IMR-90 (cell line): ENCODE data around the gene RGS3. TPM values are rescaled to one million over a fixed set of nuclear protein-coding genes. Genes with fewer than 3 reads are reported as not detected.

Source experiments
- ATAC-seq: fragments of 200-7000 bp; cut with Tn5 transposase; 2 replicates; pipeline ENCODE4 v1.9.1; 2020; ENCODE audit warnings: low read depth, mild to moderate bottlenecking, moderate library complexity
- BruUV-seq: library from RNA; stranded (reverse); fragments of 400-500 nt; replicated peaks from 2 replicates; lab custom pipeline; 2021; lab: Mats Ljungman, UMichigan
- CTCF ChIA-PET: fragments of 300-600 bp; formaldehyde crosslinking; extraction: SDS; loops from one replicate; lab custom pipeline; 2021; ENCODE audit warnings: antibody characterized with exemption; lab: Yijun Ruan, JAX
- POLR2A ChIA-PET: fragments of 300-600 bp; sonication (Branson Sonifier 250); formaldehyde crosslinking; loops from one replicate; lab custom pipeline; 2022; ENCODE audit warnings: antibody characterized with exemption; ENCODE audit not compliant: unreplicated experiment; lab: Charles Lee
- DNase-seq: peaks from one replicate; pipeline ENCODE4 v3.0.0; 2013
- H2AFZ ChIP-seq: replicated peaks from 2 replicates; pipeline ENCODE3; 2013; ENCODE audit warnings: low read length, mild to moderate bottlenecking; ENCODE audit not compliant: poor library complexity
- H2AK5ac ChIP-seq: 2 replicates; pipeline ENCODE4 v1.6.1; 2013; ENCODE audit warnings: low read depth, low read length, inconsistent platforms
- H2AK9ac ChIP-seq: replicated peaks from 2 replicates; pipeline ENCODE3; 2013; ENCODE audit warnings: mild to moderate bottlenecking, low read depth, low read length, moderate library complexity; ENCODE audit not compliant: poor library complexity
- H2BK120ac ChIP-seq: 2 replicates; pipeline ENCODE4 v1.6.1; 2013; ENCODE audit warnings: low read depth, low read length, inconsistent platforms
- H2BK15ac ChIP-seq: 3 replicates; pipeline ENCODE4 v1.6.1; 2013; ENCODE audit warnings: low read depth, low read length, inconsistent platforms
- H2BK20ac ChIP-seq: 2 replicates; pipeline ENCODE4 v1.6.1; 2013; ENCODE audit warnings: low read depth, mild to moderate bottlenecking, inconsistent platforms, low read length, moderate library complexity
- H2BK5ac ChIP-seq: 2 replicates; pipeline ENCODE4 v1.6.1; 2013; ENCODE audit warnings: mild to moderate bottlenecking, low read depth, low read length, inconsistent platforms; ENCODE audit not compliant: poor library complexity, severe bottlenecking
- H3K14ac ChIP-seq: replicated peaks from 2 replicates; pipeline ENCODE4 v1.6.1; 2013; ENCODE audit warnings: low read depth, low read length, inconsistent platforms
- H3K18ac ChIP-seq: 2 replicates; pipeline ENCODE4 v1.6.1; 2013; ENCODE audit warnings: low read depth, low read length, control low read depth
- H3K23ac ChIP-seq: 2 replicates; pipeline ENCODE4 v1.6.1; 2013; ENCODE audit warnings: low read depth, low read length, inconsistent platforms
- H3K27ac ChIP-seq: 2 replicates; pipeline ENCODE4 v1.5.1; 2013; ENCODE audit warnings: mild to moderate bottlenecking, control low read depth, low read length; ENCODE audit not compliant: insufficient read depth
- H3K27me3 ChIP-seq: 2 replicates; pipeline ENCODE4 v1.6.1; 2013; ENCODE audit warnings: low read length; ENCODE audit not compliant: control insufficient read depth, insufficient read depth
- H3K36me3 ChIP-seq: 2 replicates; pipeline ENCODE4 v1.6.1; 2013; ENCODE audit warnings: low read length, mixed read lengths; ENCODE audit not compliant: control insufficient read depth, insufficient read depth
- H3K4ac ChIP-seq: 2 replicates; pipeline ENCODE4 v1.6.1; 2013; ENCODE audit warnings: low read depth, low read length, inconsistent platforms
- H3K4me1 ChIP-seq: 2 replicates; pipeline ENCODE4 v1.6.1; 2013; ENCODE audit warnings: low read length, mixed read lengths; ENCODE audit not compliant: control insufficient read depth, insufficient read depth
- H3K4me2 ChIP-seq: 2 replicates; pipeline ENCODE4 v1.6.1; 2013; ENCODE audit warnings: low read depth, mild to moderate bottlenecking, control low read depth, low read length, moderate library complexity
- H3K4me3 ChIP-seq: 2 replicates; pipeline ENCODE4 v1.5.1; 2013; ENCODE audit warnings: low read depth, mild to moderate bottlenecking, control low read depth, low read length, moderate library complexity; ENCODE audit not compliant: insufficient read depth
- H3K56ac ChIP-seq: 2 replicates; pipeline ENCODE4 v1.6.1; 2013; ENCODE audit warnings: low read length, inconsistent platforms; ENCODE audit not compliant: insufficient read depth; ENCODE audit errors: extremely low read depth
- H3K79me1 ChIP-seq, 2 experiments: 2 replicates each; pipeline ENCODE4 v1.6.1; 2013; ENCODE audit warnings: low read length in 2 of 2, inconsistent platforms in 1 of 2, low read depth in 1 of 2
- H3K9ac ChIP-seq: 2 replicates; pipeline ENCODE4 v1.6.1; 2013; ENCODE audit warnings: low read depth, low read length, control low read depth
- H3K9me1 ChIP-seq: 2 replicates; pipeline ENCODE4 v1.6.1; 2013; ENCODE audit warnings: low read length, inconsistent platforms; ENCODE audit not compliant: insufficient read depth
- H3K9me3 ChIP-seq: 2 replicates; pipeline ENCODE4 v1.6.1; 2013; ENCODE audit warnings: low read length; ENCODE audit not compliant: control insufficient read depth, insufficient read depth
- H4K20me1 ChIP-seq: 2 replicates; pipeline ENCODE4 v1.6.1; 2013; ENCODE audit warnings: low read length, inconsistent platforms; ENCODE audit not compliant: insufficient read depth
- H4K5ac ChIP-seq: 2 replicates; pipeline ENCODE4 v1.6.1; 2013; ENCODE audit warnings: mild to moderate bottlenecking, low read depth, low read length, control low read depth
- H4K8ac ChIP-seq, 2 experiments: 2 replicates each; pipeline ENCODE4 v1.6.1; 2013; ENCODE audit warnings: low read depth in 2 of 2, low read length in 2 of 2, control low read depth in 1 of 2, inconsistent platforms in 1 of 2
- H4K91ac ChIP-seq: 2 replicates; pipeline ENCODE4 v1.6.1; 2013; ENCODE audit warnings: low read depth, low read length, inconsistent platforms; ENCODE audit not compliant: insufficient read depth
- BHLHE40 ChIP-seq: fragments of 150-350 bp; IDR thresholded peaks from 2 replicates; pipeline ENCODE4 v1.6.1; 2016; ENCODE audit warnings: mild to moderate bottlenecking, low read depth, low read length
- CEBPB ChIP-seq: IDR thresholded peaks from 2 replicates; pipeline ENCODE4 v1.6.1; 2012; ENCODE audit warnings: low read depth, low read length, improper control_type of control experiment
- CHD1 ChIP-seq: IDR thresholded peaks from 2 replicates; pipeline ENCODE4 v1.6.1; 2012; ENCODE audit warnings: low read depth, low read length, improper control_type of control experiment
- FOS ChIP-seq: fragments of 150-350 bp; IDR thresholded peaks from 2 replicates; pipeline ENCODE4 v1.6.1; 2016; ENCODE audit warnings: low read depth, low read length
- MAFK ChIP-seq: IDR thresholded peaks from 2 replicates; pipeline ENCODE4 v1.6.1; 2012; ENCODE audit warnings: low read depth, low read length, improper control_type of control experiment
- MAZ ChIP-seq: IDR thresholded peaks from 2 replicates; pipeline ENCODE4 v1.6.1; 2012; ENCODE audit warnings: low read depth, mild to moderate bottlenecking, low read length, improper control_type of control experiment, moderate library complexity, borderline replicate concordance
- MXI1 ChIP-seq: IDR thresholded peaks from 2 replicates; pipeline ENCODE4 v1.6.1; 2012; ENCODE audit warnings: low read depth, mild to moderate bottlenecking, low read length, moderate library complexity, borderline replicate concordance
- NFE2L2 ChIP-seq: fragments of 150-350 bp; IDR thresholded peaks from 2 replicates; pipeline ENCODE4 v1.6.1; 2016; ENCODE audit warnings: low read depth, mild to moderate bottlenecking, low read length
- RAD21 ChIP-seq: IDR thresholded peaks from 2 replicates; pipeline ENCODE4 v1.6.1; 2012; ENCODE audit warnings: low read length, improper control_type of control experiment
- RCOR1 ChIP-seq: IDR thresholded peaks from 2 replicates; pipeline ENCODE4 v1.6.1; 2012; ENCODE audit warnings: mild to moderate bottlenecking, low read length, improper control_type of control experiment; ENCODE audit not compliant: insufficient replicate concordance
- RFX5 ChIP-seq: IDR thresholded peaks from 2 replicates; pipeline ENCODE4 v1.8.0; 2012; ENCODE audit warnings: low read depth, mild to moderate bottlenecking, low read length, moderate library complexity
- SMC3 ChIP-seq: fragments of 150-350 bp; IDR thresholded peaks from 2 replicates; pipeline ENCODE4 v1.6.1; 2016; ENCODE audit warnings: low read depth, mild to moderate bottlenecking, antibody characterized with exemption, low read length, moderate library complexity
- WGBS, 2 experiments: methylation state at CpG; one replicate each; pipeline versions ENCODE4 v1.1.5 to v1.1.7; 2013; ENCODE audit warnings: missing lambda C conversion rate in 2 of 2; ENCODE audit not compliant: insufficient read length in 1 of 2; ENCODE audit errors: extremely low coverage in 2 of 2; 5-methylcytosine and 5-hydroxymethylcytosine counted together
- dilution Hi-C: fragments of 300-500 bp; cut with HindIII; formaldehyde crosslinking; loops from one replicate; pipeline ENCODE4 v1.14.3; 2018; ENCODE audit warnings: low sequenced_read_pairs; ENCODE audit not compliant: unreplicated experiment
- in situ Hi-C: fragments of 300-500 bp; cut with MboI; formaldehyde crosslinking; loops from 3 replicates; pipeline ENCODE4 v1.14.3; 2019; ENCODE audit warnings: low sequenced_read_pairs, inconsistent platforms, mixed read lengths
- intact Hi-C: fragments of 100-400 bp; cut with micrococcal nuclease; formaldehyde crosslinking; loops from 2 replicates; pipeline ENCODE4 v1.10.0; 2022
- polyA plus RNA-seq, 3 experiments: library from polyadenylated mRNA; depleted of rRNA; stranded (reverse); fragments of >200 nt; gene quantifications; 2 replicates each; pipeline ENCODE4 v1.2.3, GENCODE V29; 2012; ENCODE audit warnings: low replicate concordance in 1 of 3
- total RNA-seq: library from RNA; depleted of rRNA; stranded (reverse); fragments of >200 nt; gene quantifications from 2 replicates; pipeline ENCODE4 v1.2.3, GENCODE V29; 2012
- TF ChIP-seq, protein P1 (sequence below): fragments of 150-350 bp; IDR thresholded peaks from 2 replicates; pipeline ENCODE4 v1.6.1; 2016; ENCODE audit warnings: low read depth, mild to moderate bottlenecking, low read length, moderate library complexity, borderline replicate concordance
- TF ChIP-seq, protein P2 (sequence below): fragments of 150-350 bp; IDR thresholded peaks from 2 replicates; pipeline ENCODE4 v1.6.1; 2017; ENCODE audit warnings: mild to moderate bottlenecking, antibody characterized with exemption, low read length, low read depth
- TF ChIP-seq, protein P3 (sequence below): conservative IDR thresholded peaks from 2 replicates; pipeline ENCODE4 v1.5.1; 2012; ENCODE audit warnings: mild to moderate bottlenecking, low read depth, low read length, improper control_type of control experiment

RGS3 gene
- total and polyA plus RNA-seq, 2 of the 4 experiments (the other 2 are of a cell fraction): 51.8 to 65.6 TPM

DNA sequence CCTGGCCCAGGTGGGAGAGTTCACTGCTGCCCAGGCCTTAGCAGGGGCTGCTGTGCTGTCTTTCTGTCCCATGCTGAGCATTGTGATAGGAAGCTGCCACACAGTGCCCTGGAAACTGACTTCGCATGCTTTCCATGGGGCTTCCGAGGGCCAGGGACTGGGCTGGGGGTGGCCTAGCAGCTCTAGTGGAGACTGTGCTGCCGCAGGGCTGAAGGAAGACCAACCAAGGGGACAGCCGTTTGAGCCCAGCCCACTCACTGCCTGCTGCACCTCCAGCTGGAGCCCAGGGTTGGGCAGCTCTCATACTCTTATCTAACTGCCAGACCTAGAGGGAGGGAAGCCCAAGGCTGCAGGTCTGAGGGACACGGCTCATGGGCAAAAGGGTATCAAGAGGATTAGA lies 79.2 kb downstream of the RGS3 start:
- no peak overlapping the region for H2BK15ac ChIP-seq
- CTCF ChIA-PET: no interaction called here
- no peak overlapping the region for H3K9ac ChIP-seq
- no peak overlapping the region for H2BK120ac ChIP-seq
- no peak overlapping the region for H3K23ac ChIP-seq
- H3K4ac ChIP-seq: no peak overlapping the region
- no peak for DNase-seq
- H2AFZ ChIP-seq: no peak overlapping the region
- no peaks in the 10 kb centered on the region for H3K36me3 ChIP-seq
- intact Hi-C loops: no loop called here
- dilution Hi-C loops: no loop called here
- H3K9me1 ChIP-seq: no peaks in the 10 kb centered on the region
- no peak overlapping the region for H4K8ac ChIP-seq
- no peak overlapping the region for H3K14ac ChIP-seq
- no peak overlapping the region for H2AK5ac ChIP-seq
- H3K27me3 ChIP-seq: no peaks in the 10 kb centered on the region; the same call in 1 of the 2 replicates
- TF ChIP-seq MAFK: no peak
- TF ChIP-seq CEBPB: no peak
- TF ChIP-seq MXI1: no peak
- no peak for TF ChIP-seq NFE2L2
- TF ChIP-seq, protein P1, sequence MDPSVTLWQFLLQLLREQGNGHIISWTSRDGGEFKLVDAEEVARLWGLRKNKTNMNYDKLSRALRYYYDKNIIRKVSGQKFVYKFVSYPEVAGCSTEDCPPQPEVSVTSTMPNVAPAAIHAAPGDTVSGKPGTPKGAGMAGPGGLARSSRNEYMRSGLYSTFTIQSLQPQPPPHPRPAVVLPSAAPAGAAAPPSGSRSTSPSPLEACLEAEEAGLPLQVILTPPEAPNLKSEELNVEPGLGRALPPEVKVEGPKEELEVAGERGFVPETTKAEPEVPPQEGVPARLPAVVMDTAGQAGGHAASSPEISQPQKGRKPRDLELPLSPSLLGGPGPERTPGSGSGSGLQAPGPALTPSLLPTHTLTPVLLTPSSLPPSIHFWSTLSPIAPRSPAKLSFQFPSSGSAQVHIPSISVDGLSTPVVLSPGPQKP: no peak
- TF ChIP-seq FOS: no peak
- no peak for TF ChIP-seq BHLHE40
- TF ChIP-seq, protein P2, sequence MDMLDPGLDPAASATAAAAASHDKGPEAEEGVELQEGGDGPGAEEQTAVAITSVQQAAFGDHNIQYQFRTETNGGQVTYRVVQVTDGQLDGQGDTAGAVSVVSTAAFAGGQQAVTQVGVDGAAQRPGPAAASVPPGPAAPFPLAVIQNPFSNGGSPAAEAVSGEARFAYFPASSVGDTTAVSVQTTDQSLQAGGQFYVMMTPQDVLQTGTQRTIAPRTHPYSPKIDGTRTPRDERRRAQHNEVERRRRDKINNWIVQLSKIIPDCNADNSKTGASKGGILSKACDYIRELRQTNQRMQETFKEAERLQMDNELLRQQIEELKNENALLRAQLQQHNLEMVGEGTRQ: no peak
- TF ChIP-seq RCOR1: no peak
- TF ChIP-seq, protein P3, sequence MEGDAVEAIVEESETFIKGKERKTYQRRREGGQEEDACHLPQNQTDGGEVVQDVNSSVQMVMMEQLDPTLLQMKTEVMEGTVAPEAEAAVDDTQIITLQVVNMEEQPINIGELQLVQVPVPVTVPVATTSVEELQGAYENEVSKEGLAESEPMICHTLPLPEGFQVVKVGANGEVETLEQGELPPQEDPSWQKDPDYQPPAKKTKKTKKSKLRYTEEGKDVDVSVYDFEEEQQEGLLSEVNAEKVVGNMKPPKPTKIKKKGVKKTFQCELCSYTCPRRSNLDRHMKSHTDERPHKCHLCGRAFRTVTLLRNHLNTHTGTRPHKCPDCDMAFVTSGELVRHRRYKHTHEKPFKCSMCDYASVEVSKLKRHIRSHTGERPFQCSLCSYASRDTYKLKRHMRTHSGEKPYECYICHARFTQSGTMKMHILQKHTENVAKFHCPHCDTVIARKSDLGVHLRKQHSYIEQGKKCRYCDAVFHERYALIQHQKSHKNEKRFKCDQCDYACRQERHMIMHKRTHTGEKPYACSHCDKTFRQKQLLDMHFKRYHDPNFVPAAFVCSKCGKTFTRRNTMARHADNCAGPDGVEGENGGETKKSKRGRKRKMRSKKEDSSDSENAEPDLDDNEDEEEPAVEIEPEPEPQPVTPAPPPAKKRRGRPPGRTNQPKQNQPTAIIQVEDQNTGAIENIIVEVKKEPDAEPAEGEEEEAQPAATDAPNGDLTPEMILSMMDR: no peak
- no peak for TF ChIP-seq RAD21
- TF ChIP-seq MAZ: no peak
- no peak for TF ChIP-seq SMC3
- TF ChIP-seq CHD1: no peak
- TF ChIP-seq RFX5: no peak
- no peaks in the 10 kb centered on the region for H3K9me3 ChIP-seq
- POLR2A ChIA-PET: no interaction called here
- 92% methylated on average over 2 of the region's 5 CpGs; no CpG with 5 or more reads in 1 of the 2 experiments for WGBS, 2 experiments
- H3K18ac ChIP-seq: no peak overlapping the region
- BruUV-seq: no TSS peak
- H4K5ac ChIP-seq: no peak overlapping the region
- H3K4me2 ChIP-seq: no peak overlapping the region
- H3K4me3 ChIP-seq: no peak overlapping the region
- no peak for ATAC-seq
- H2BK5ac ChIP-seq: no peak overlapping the region
- H2AK9ac ChIP-seq: no peak overlapping the region
- H4K91ac ChIP-seq: no peak overlapping the region
- no peaks in the 10 kb centered on the region for H3K79me1 ChIP-seq
- H2BK20ac ChIP-seq: no peak overlapping the region
- no peak overlapping the region for H3K56ac ChIP-seq
- H4K20me1 ChIP-seq: no peaks in the 10 kb centered on the region
- no peak overlapping the region for H3K27ac ChIP-seq
- in situ Hi-C loops: no loop called here
- no peaks in the 10 kb centered on the region for H3K4me1 ChIP-seq
